HG03378 (cell line): ENCODE measurements around the gene DNAJB7.
"Not testable (repeated sequence)": the region's sequence is repeated elsewhere in the genome, so short reads cannot be mapped to it uniquely, and the experiment has no call there.

Experiments
- ATAC-seq: cut with Tn5 transposase; IDR thresholded peaks from one replicate; pipeline ENCODE4 v1.9.1; 2021; ENCODE audit warnings: mild to moderate bottlenecking, moderate library complexity; ENCODE audit not compliant: unreplicated experiment

DNAJB7 gene

DNA sequence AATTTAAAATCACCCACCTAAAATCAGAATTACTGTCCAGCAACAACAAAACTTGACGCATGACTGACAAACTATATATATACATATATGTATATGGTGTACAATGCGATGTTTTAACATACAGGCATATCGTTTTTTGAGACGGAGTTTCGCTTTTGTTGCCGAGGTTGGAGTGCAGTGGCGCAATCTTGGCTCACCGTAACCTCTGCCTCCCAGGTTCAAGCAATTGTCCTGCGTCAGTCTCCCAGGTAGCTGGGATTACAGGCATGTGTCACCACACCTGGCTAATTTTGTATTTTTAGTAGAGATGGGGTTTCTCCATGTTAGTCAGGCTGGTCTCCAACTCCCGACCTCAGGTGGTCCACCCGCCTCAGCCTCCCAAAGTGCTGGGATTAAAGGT is 16.1 kb downstream of the DNAJB7 start:
- ATAC-seq = not testable (repeated sequence)

DNA sequence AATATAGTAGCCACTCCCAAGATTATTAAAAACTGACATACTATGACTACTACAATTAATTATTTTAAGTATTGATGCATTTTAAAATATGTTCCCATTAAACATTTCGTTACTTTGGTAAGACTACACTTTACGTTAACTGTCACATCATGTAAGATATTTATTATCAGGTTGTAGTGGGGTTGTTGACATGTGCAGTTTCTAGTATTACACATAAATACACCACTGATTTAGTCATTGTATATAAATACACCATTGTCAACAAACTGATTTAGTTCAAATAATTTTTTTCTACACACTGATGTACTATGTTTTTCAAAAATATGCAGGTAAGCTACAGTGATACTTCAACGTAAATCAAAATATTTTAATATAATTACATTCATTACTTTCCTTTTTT is 17.0 kb downstream of the DNAJB7 start:
- ATAC-seq = no peak

DNA sequence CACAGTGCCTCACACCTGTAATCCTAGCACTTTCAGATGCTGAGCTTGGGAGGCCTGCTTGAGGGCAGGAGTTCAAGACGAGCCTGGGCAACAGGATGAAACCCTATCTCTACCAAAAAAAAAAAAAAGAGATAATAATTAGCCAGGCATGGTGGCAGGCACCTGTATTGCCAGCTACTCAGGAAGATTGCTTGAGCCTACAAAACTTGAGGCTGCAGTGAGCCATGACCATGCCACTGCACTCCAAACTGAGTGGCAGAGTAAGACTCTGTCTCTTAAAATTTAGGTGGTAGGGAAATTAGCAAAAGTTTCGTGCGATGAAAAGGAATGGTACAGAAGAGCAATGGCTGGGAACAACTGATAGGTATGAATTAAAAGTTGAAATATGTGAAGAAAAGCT is 23.4 kb downstream of the DNAJB7 start:
- no peak for ATAC-seq

DNA sequence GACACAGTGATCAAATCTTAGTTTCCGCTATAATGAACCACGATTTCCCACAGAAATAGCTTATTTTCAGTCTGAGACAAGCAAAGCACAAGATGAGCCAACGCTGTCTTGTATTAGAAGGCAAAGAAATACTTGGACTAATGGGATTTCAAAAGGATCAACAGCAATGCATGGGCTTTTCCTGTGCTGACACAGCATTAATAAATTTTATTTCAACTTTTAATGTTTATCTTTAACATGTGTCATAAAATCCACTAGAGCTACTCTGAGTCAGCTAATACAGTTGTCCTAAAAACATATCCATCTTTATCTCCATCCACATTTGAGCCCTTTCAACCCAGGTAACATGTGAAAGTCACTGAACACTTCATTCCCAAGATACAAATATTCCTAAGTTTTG is 27.3 kb downstream of the DNAJB7 start:
- ATAC-seq = no peak

DNA sequence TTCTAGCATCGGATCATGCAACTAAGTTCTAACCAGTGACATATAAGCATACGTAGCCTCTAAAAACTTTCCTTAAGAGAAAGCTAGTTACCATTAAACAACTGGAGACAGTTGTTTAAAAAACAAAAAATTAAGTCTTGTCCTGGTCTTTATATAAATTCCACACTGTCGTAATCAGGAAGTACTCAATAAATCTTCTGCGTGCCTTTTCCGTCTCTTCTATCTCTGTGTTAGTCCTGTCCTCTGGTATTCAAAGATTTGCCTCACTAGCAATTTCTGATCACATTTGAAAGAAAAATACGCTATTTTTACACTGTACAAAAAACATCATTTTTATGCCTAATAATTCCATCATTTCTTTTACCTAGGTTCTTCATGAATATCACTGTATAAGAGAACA is 32.8 kb downstream of the DNAJB7 start:
- no peak for ATAC-seq

DNA sequence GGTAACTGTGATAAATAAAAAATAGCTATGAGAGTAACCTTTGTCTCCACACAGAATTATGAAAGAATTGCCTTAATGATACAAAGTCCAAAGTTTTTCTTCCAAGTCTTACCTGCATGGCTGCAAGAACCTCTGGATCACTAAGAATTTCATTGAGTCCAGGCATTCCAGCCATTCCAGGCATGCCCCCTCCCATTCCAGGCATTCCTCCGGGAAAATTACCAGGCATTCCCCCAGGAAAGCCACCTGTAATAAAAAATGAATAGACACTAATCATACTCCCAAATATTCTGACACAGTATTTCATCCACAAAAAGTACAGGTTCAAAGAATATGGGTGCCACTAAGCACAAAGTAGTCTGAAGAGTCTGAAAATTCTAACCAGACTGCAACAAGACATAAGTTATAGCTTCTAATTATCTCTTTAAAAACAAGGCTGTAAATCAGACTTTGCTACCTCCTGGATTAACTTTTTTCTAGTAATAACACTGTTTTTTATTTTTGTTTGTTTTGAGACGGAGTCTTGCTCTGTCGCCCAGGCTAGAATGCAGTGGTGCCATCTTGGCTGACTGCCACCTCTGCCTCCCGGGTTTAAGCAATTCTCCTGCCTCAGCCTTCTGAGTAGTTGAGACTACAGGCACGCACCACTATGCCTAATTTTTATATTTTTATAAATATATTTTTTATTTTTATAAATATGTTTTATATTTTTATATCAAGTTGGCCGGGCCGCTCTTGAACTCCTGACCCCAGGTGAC is 34.8 kb downstream of the DNAJB7 start:
- no peak for ATAC-seq

DNA sequence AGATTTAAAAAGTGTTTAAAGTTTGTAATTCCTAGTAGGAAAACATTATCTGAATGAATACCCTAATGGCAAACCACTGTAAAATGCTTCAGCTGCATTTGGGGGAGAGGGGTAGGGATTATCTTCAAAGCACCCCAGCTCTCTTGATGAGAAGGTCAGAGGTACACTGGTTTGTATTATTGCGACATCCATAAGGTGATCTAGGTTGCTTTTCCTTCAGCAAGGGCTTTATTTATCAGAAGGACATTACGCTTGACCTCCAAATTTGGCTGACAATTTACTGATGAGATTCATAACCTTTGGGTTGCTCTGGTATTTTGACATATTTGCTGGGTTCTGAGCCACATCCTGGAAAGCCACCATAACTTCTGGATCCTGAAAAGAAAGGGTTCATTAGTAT is 35.6 kb downstream of the DNAJB7 start:
- ATAC-seq = not testable (repeated sequence)

DNA sequence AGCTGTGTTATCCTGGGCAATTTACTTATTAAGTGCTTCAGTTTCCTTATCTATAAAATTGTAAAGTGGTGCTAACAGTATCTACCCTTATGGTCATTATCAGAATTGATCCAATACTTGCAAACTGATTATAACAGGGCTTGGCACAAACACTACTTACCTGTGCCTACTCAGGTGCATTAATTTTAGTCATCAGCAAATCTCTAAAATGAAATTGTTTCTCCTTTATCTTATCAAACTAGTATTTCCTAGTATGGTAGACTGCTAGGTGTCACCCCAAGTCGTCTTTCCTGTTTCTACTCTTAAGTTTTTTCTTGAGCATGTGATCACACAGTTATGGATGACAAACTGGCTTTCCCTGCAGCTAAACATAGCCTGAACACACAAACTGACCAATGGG is 38.5 kb downstream of the DNAJB7 start:
- no peak for ATAC-seq

DNA sequence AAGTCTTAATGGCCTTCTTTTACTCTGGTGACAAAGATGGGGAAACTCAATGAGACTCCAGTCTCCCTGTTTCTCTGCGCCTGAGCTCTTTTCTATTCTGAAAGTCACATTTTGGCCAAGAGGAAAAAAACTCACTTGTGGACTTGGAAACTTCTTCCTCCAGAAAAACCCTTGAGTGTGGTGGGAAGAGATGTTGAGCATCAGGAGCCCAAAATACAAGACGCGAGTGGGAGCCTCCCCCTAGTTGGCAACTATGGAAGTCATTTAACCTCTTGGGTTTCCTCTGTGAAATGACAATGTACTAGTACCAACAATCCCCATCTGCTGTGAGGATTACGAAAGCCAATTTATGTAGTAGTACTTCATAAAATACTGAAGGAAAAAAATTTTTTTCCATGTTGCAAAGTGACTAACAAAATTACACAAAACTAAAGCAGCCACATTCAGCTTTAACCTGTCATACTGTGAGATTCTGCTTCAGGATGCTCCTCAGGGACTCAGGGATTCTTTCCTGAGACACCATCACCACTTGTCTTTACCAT is 42.2 kb downstream of the DNAJB7 start:
- ATAC-seq = no peak

DNA sequence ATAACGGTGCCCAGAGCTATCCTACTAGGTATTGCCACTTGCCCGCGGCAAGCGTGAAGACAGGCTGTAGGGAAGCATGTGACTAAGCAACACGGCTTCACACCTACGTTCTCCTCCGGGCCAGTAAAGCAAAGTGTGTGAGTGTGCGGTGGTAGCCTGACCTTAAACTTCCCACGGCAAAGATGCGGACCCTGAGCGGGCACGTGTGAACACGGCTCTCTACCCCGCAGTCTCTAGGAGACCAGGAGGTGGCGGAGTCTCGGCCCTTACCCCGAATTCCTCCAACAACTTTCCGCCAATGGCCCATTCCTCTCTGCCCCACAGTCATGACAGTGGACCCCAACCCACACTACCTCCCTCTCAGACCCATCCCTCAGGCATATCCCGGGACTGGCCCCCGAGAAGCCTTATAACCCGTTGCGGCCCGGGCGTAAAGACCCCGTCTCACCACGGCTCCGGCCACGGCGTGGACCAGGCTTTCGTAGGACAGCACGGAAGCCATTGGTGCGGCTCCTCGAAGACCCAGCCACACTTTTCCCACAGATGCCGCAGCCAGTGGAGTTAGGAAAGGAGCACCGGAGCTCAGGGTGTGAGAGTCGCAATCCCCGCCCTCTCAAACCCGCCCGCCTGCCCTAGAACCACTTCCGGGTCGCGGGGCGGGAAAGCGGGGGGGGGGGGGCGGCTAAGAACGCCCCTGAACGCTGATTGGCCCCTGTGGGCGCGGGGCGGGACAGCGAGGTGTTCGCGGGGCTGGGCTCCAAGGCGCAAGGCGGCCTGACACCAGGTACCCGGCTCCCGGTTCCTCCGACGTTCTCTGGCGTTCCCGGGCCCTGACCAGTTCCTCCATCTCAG is 42.9 kb downstream of the DNAJB7 start, which contains the start of gene SLC25A17:
SLC25A17 (minus strand) TSS at position 600 of the 852 bp plus-strand sequence; CDS start at position 502, 98 bp downstream.
- ATAC-seq = no peak

DNA sequence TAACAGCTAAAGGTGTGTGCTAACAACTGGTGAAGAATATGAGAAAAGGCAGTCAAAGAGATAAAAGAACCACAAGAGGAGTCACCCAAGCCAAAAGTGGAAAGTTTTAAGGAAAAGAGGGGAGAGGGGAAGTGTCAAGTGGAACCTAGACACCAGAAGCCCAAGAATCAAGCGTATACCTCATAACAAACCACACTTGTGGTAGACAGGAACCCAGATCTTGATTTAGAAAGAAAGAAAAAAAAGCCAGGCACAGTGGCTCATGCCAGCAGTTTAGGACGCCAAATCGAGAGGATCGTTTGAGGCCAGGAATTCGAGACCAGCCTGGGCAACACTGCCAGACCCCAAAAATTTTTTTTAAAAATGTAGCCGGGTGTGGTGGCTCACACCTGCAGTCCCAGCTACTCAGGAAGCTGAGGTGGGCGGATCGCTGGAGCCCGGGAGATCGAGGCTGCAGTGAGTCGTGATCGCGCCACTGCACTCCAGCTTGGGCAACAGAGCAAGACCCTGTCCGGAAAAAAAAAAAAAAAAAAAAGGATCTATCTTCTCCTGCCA is 43.6 kb downstream of the DNAJB7 start:
- ATAC-seq = no peak

DNA sequence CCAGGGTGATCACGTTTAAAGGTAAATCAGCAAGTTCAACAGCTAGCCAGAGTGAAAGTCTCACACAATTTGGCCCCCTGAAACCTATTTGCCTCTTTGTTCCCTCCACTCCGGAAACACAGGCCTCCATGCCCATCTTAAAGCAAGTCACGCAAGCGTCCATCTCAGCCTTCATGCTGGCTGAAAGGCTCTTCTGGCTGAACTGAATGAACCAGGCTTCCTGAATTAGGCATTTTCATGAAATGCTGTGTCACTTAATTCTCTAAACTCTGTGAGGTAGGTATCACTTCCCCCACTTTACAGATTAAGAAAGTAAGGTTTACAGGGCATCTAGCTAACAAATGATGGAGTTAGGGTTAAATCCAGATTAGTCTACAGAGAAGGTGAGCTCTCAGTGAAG is 44.2 kb downstream of the DNAJB7 start:
- ATAC-seq = no peak

DNA sequence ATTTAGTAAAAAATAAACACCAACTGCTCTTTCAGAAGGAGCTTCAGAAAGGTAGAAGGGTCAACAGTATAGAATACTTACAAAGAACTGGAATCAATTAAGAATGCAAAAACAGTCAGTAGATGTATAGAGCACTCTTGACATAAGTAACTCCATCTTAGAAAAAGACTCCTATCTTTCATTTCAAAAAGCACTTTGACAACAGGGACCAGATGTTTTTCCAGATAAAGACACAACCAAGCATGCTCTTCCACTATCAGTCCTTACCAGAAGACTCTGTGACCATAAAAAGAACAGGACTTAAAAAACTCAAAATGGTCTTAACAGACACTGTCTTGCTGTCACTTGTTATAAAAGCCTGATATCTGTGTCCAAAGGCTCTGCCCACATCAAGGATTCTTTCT is 48.0 kb downstream of the DNAJB7 start:
- no peak for ATAC-seq
